ENCODE measurements around the gene TYMP. TPM values are rescaled to one million over a fixed set of nuclear protein-coding genes. Genes with fewer than 3 reads are reported as not detected.

The TYMP gene
- total and polyA plus RNA-seq, 2 of the 4 experiments (the other 2 are of a cell fraction), result 0.18 to 0.74 TPM

DNA sequence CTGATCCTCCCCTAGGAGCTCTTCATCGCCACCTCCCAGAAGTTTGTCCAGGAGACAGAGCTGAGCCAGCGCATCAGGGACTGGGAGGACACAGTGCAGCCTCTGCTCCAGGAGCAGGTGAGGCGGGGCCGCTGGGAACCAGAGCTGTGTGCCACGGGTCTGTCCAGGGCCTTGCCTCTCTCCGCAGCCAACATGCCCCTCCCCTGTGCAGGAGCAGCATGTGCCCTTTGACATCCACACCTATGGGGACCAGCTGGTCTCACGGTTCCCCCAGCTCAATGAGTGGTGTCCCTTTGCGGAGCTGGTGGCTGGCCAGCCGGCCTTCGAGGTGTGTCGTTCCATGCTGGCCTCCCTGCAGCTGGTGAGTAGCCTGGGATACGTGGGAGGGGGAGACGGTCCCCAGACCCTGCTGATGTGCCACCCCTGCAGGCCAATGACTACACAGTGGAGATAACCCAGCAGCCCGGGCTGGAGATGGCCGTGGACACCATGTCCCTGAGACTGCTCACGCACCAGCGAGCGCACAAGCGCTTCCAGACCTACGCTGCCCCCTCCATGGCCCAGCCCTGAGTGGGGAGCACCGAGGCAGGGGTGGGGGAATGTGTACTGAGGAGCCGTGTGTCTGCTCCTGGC is 6.9 kb downstream of the TYMP start:
- no peak overlapping the region for H3K27ac ChIP-seq (ENCODE audit: insufficient read depth, low read length)
- no peak overlapping the region for H3K56ac ChIP-seq (ENCODE audit: extremely low read depth, insufficient read depth, low read length)
- in situ Hi-C loops (cut with MboI; ENCODE audit: low sequenced_read_pairs), result no loop called here
- H3K79me1 ChIP-seq (ENCODE audit: low read depth in 1 of 2, low read length in 2 of 2), result peaks cover 11 to 41% of the 10 kb centered on the region in 2 experiments
- H3K36me3 ChIP-seq (ENCODE audit: control insufficient read depth, insufficient read depth, low read length), result peaks cover 38% of the 10 kb centered on the region
- H3K9me3 ChIP-seq (ENCODE audit: control insufficient read depth, insufficient read depth, low read length), result no peaks in the 10 kb centered on the region
- ChIA-PET CTCF (no interaction called here), POLR2A (ENCODE audit: unreplicated experiment) (interaction anchor here (1.0 kb wide), 1 partner anchor 9 kb away, joined by 3 read pairs; no protein-coding TSS in a partner anchor)
- no peak overlapping the region for H2BK15ac ChIP-seq (ENCODE audit: low read depth, low read length)
- peaks cover 19% of the 10 kb centered on the region for H4K20me1 ChIP-seq (ENCODE audit: insufficient read depth, low read length)
- H3K9me1 ChIP-seq (ENCODE audit: insufficient read depth, low read length), result peaks cover 12% of the 10 kb centered on the region
- H3K23ac ChIP-seq (ENCODE audit: low read depth, low read length), result no peak overlapping the region
- dilution Hi-C loops (cut with HindIII; ENCODE audit: low sequenced_read_pairs, unreplicated experiment), result no loop called here
- ATAC-seq (ENCODE audit: low read depth), result no peak
- H3K18ac ChIP-seq (ENCODE audit: low read depth, low read length), result no peak overlapping the region
- H3K14ac ChIP-seq (replicated peaks; ENCODE audit: low read depth, low read length), result no peak overlapping the region
- intact Hi-C loops (cut with micrococcal nuclease), result no loop called here
- no peak overlapping the region for H4K91ac ChIP-seq (ENCODE audit: insufficient read depth, low read depth, low read length)
- no peak overlapping the region for H2BK5ac ChIP-seq (ENCODE audit: low read depth, low read length, poor library complexity, severe bottlenecking)
- no peaks in the 10 kb centered on the region for H3K27me3 ChIP-seq (ENCODE audit: control insufficient read depth, insufficient read depth, low read length)
- H3K4me1 ChIP-seq (ENCODE audit: control insufficient read depth, insufficient read depth, low read length), result peaks cover 13% of the 10 kb centered on the region
- BruUV-seq (replicated peaks), result no TSS peak
- no peak overlapping the region for H3K4me2 ChIP-seq (ENCODE audit: low read depth, low read length)
- H3K4me3 ChIP-seq (ENCODE audit: insufficient read depth, low read depth, low read length), result no peak overlapping the region
- 81% methylated on average over 7 of the region's 22 CpGs; no CpG with 5 or more reads in 1 of the 2 experiments for WGBS, 2 experiments (ENCODE audit: extremely low coverage in 2 of 2, insufficient read length in 1 of 2)
- H2AK9ac ChIP-seq (replicated peaks; ENCODE audit: low read depth, low read length, poor library complexity), result peak overlapping the region; percentile 25
- H3K4ac ChIP-seq (ENCODE audit: low read depth, low read length), result no peak overlapping the region
- TF ChIP-seq CTCF (conservative IDR thresholded peaks at IDR 0.05; ENCODE audit: low read depth, low read length), result no peak
- TF ChIP-seq RAD21 (IDR thresholded peaks at IDR 0.05; ENCODE audit: low read length), result no peak
- TF ChIP-seq MAZ (IDR thresholded peaks at IDR 0.05; ENCODE audit: borderline replicate concordance, low read depth, low read length), result no peak
- no peak overlapping the region for H2AK5ac ChIP-seq (ENCODE audit: low read depth, low read length)
- H4K8ac ChIP-seq (ENCODE audit: low read depth in 2 of 2, low read length in 2 of 2), result no peak overlapping the region
- H2BK20ac ChIP-seq (ENCODE audit: low read depth, low read length), result no peak overlapping the region
- H2BK120ac ChIP-seq (ENCODE audit: low read depth, low read length), result no peak overlapping the region
- H3K9ac ChIP-seq (ENCODE audit: low read depth, low read length), result no peak overlapping the region
- H4K5ac ChIP-seq (ENCODE audit: low read depth, low read length), result no peak overlapping the region
- no peak overlapping the region for H2AFZ ChIP-seq (replicated peaks; ENCODE audit: low read length, poor library complexity)
- no peak for DNase-seq
